MM.1S (cell line): ENCODE results near the gene CRTC3.
A peak's percentile ranks its signal among the peaks of the same experiment; 100 is the strongest.

Experiments used
- DNase-seq: peaks from one replicate; pipeline ENCODE4 v3.0.0-alpha.2; 2015
- H2AFZ ChIP-seq: fragments of 300-600 bp; sonication (generic); 2 replicates; pipeline ENCODE4 v1.6.0; 2016; ENCODE audit warnings: antibody characterized with exemption, low read length
- H3F3A ChIP-seq: fragments of 300-600 bp; sonication (generic); 2 replicates; pipeline ENCODE4 v1.6.1; 2016; ENCODE audit warnings: mild to moderate bottlenecking, antibody characterized with exemption, low read length, moderate library complexity, mixed read lengths; ENCODE audit not compliant: insufficient read depth
- H3K27ac ChIP-seq: fragments of 300-600 bp; sonication (generic); 2 replicates; pipeline ENCODE4 v1.5.1; 2016; ENCODE audit warnings: mild to moderate bottlenecking, low read length
- H3K27me3 ChIP-seq: fragments of 300-600 bp; sonication (generic); replicated peaks from 2 replicates; pipeline ENCODE4 v1.6.0; 2016; ENCODE audit warnings: low read length; ENCODE audit not compliant: insufficient read depth
- H3K36me3 ChIP-seq: fragments of 300-600 bp; sonication (generic); replicated peaks from 2 replicates; pipeline ENCODE4 v1.6.1; 2016; ENCODE audit warnings: mild to moderate bottlenecking, low read length, mixed read lengths; ENCODE audit not compliant: insufficient read depth
- H3K4me1 ChIP-seq: fragments of 300-600 bp; sonication (generic); 2 replicates; pipeline ENCODE4 v1.6.1; 2016; ENCODE audit warnings: low read length, mixed read lengths
- H3K4me2 ChIP-seq: fragments of 300-600 bp; sonication (generic); 2 replicates; pipeline ENCODE4 v1.6.0; 2016; ENCODE audit warnings: low read depth, low read length
- H3K4me3 ChIP-seq: fragments of 300-600 bp; sonication (generic); 2 replicates; pipeline ENCODE4 v1.5.1; 2016; ENCODE audit warnings: low read length, mixed read lengths
- H3K79me2 ChIP-seq: fragments of 300-600 bp; sonication (generic); 2 replicates; pipeline ENCODE4 v1.6.1; 2016; ENCODE audit warnings: mixed run types, low read length, mixed read lengths
- H3K9ac ChIP-seq: fragments of 300-600 bp; sonication (generic); 2 replicates; pipeline ENCODE4 v1.6.1; 2016; ENCODE audit warnings: low read length, mixed read lengths
- H3K9me2 ChIP-seq: fragments of 300-600 bp; sonication (generic); replicated peaks from 2 replicates; pipeline ENCODE4 v1.6.1; 2016; ENCODE audit warnings: mild to moderate bottlenecking, low read length, mixed read lengths; ENCODE audit not compliant: insufficient read depth
- H3K9me3 ChIP-seq: fragments of 300-600 bp; sonication (generic); replicated peaks from 2 replicates; pipeline ENCODE4 v1.6.1; 2016; ENCODE audit warnings: mild to moderate bottlenecking, low read length, mixed read lengths; ENCODE audit not compliant: insufficient read depth
- H4K20me1 ChIP-seq: fragments of 300-600 bp; sonication (generic); 2 replicates; pipeline ENCODE4 v1.6.1; 2016; ENCODE audit warnings: mild to moderate bottlenecking, low read length, moderate library complexity, mixed read lengths; ENCODE audit not compliant: insufficient read depth
- EZH2 ChIP-seq: fragments of 300-600 bp; sonication (generic); optimal IDR thresholded peaks from 2 replicates; pipeline ENCODE3; 2017; ENCODE audit warnings: low read depth, mild to moderate bottlenecking, antibody characterized with exemption, low read length, mixed read lengths
- EZH2phosphoT487 ChIP-seq: fragments of 300-600 bp; sonication (generic); IDR thresholded peaks from 2 replicates; pipeline ENCODE4 v1.6.1; 2018; ENCODE audit warnings: antibody characterized with exemption, low read length
- TF ChIP-seq, protein P1 (sequence below): fragments of 300-600 bp; sonication (generic); IDR thresholded peaks from 2 replicates; pipeline ENCODE4 v1.5.1; 2016; ENCODE audit warnings: antibody characterized with exemption, low read length, mixed read lengths

CRTC3 gene

DNA sequence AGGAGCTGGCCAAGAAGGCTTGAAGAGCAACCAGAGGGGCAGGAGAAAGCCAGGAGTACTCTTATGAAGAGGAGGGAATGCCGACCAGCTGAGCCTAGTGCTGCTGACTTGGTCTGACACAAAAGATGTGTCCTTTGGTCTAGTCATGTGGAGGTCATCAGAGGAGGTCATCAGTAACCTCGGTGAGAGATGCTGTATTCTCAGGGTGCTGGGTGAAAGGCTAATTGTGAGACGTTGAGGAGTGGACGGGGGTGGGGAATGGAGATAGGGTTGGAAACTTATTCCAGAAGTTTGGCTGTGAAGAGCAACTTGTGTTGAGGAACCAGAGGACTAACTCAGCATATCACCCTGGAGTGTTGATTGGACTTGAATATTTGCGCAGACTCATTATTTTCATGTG lies 5.5 kb downstream of the CRTC3 start:
- Histone ChIP-seq H3K9ac (no peak overlapping the region), H3K36me3 (no peaks in the 10 kb centered on the region), H3K27ac (no peak overlapping the region), H3K9me3 (no peaks in the 10 kb centered on the region), H3F3A (no peaks in the 10 kb centered on the region), H3K4me3 (no peak overlapping the region), H3K9me2 (no peaks in the 10 kb centered on the region), H3K79me2 (peaks cover 43% of the 10 kb centered on the region), H2AFZ (no peak overlapping the region), H3K4me1 (peaks cover 3% of the 10 kb centered on the region; the same call in 1 of the 2 replicates), H4K20me1 (no peaks in the 10 kb centered on the region), H3K27me3 (no peaks in the 10 kb centered on the region), H3K4me2 (no peak overlapping the region)
- TF ChIP-seq EZH2phosphoT487, result no peak
- no peak for TF ChIP-seq EZH2
- TF ChIP-seq, protein P1, sequence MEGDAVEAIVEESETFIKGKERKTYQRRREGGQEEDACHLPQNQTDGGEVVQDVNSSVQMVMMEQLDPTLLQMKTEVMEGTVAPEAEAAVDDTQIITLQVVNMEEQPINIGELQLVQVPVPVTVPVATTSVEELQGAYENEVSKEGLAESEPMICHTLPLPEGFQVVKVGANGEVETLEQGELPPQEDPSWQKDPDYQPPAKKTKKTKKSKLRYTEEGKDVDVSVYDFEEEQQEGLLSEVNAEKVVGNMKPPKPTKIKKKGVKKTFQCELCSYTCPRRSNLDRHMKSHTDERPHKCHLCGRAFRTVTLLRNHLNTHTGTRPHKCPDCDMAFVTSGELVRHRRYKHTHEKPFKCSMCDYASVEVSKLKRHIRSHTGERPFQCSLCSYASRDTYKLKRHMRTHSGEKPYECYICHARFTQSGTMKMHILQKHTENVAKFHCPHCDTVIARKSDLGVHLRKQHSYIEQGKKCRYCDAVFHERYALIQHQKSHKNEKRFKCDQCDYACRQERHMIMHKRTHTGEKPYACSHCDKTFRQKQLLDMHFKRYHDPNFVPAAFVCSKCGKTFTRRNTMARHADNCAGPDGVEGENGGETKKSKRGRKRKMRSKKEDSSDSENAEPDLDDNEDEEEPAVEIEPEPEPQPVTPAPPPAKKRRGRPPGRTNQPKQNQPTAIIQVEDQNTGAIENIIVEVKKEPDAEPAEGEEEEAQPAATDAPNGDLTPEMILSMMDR, result no peak
- DNase-seq, result no peak

DNA sequence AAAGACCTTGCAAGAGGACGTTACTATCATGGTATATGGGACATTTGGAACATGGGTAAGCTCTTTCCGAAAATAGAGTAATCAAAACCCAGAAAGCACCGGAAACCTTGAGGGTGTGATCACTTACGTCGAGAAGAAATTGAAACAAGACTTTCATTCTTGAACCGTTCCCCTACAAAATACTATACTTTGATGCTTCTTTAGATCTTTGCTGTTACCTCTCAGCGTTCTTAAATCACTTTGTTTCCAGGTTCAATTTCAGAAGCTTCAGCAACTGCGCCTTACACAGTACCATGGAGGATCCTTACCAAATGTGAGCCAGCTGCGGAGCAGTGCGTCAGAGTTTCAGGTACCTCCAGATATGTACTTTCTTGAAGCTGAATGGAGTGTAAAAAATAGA lies 10.1 kb downstream of the CRTC3 start:
- peak overlapping the region; percentile 4; the same call in 1 of the 2 replicates for H3K4me3 ChIP-seq
- no peaks in the 10 kb centered on the region for H4K20me1 ChIP-seq

GRCh38 chr15:90540768-90541167 lies 11.0 kb downstream of the CRTC3 start:
- Histone ChIP-seq H3K79me2 (peaks cover 3% of the 10 kb centered on the region; the same call in 1 of the 2 replicates), H3K27me3 (no peaks in the 10 kb centered on the region), H2AFZ (no peak overlapping the region), H3K4me2 (no peak overlapping the region), H3K4me1 (no peaks in the 10 kb centered on the region; the same call in 1 of the 2 replicates), H3K9me2 (no peaks in the 10 kb centered on the region), H3K9ac (no peak overlapping the region), H4K20me1 (no peaks in the 10 kb centered on the region), H3K36me3 (no peaks in the 10 kb centered on the region), H3K4me3 (no peak overlapping the region), H3F3A (no peaks in the 10 kb centered on the region), H3K27ac (no peak overlapping the region), H3K9me3 (no peaks in the 10 kb centered on the region)
- no peak for DNase-seq
- no peak for TF ChIP-seq EZH2phosphoT487
- TF ChIP-seq, protein P1, result no peak
- no peak for TF ChIP-seq EZH2

More for the DNA sequence above, 10.1 kb downstream of the CRTC3 start:
- Histone ChIP-seq H3K27ac (peak overlapping the region; percentile 3; the same call in 1 of the 2 replicates), H3K79me2 (peaks cover 9% of the 10 kb centered on the region), H3K4me2 (peak overlapping the region; percentile 20), H3F3A (no peaks in the 10 kb centered on the region), H3K9me3 (no peaks in the 10 kb centered on the region), H3K36me3 (no peaks in the 10 kb centered on the region), H2AFZ (no peak overlapping the region), H3K9me2 (no peaks in the 10 kb centered on the region), H3K9ac (no peak overlapping the region), H3K27me3 (no peaks in the 10 kb centered on the region), H3K4me1 (no peaks in the 10 kb centered on the region; the same call in 1 of the 2 replicates)
- no peak for DNase-seq
- no peak for TF ChIP-seq EZH2
- TF ChIP-seq EZH2phosphoT487, result no peak
- TF ChIP-seq, protein P1, result no peak
